Spleen (tissue), 7 donors: ENCODE measurements around the gene CDK13.

Experiments
- CTCF ChIP-seq, 11 experiments: fragments of 200-600 bp in 7 of 11; fragments of 450-650 bp in 4 of 11; sonication (generic) in 4 of 11; IDR thresholded peaks in 8 of 11; conservative IDR thresholded peaks in 3 of 11; 1 replicate in 7 of 11; 2 replicates in 4 of 11; pipeline versions ENCODE4 v1.4.0 to v1.8.0; 2016 to 2021; ENCODE audit warnings: antibody characterized with exemption in 11 of 11, inconsistent platforms in 4 of 11, mild to moderate bottlenecking in 1 of 11
- POLR2A ChIP-seq, 3 donors: fragments of 450-650 bp; IDR thresholded peaks; one replicate each; pipeline ENCODE4 v1.5.1; 2017; ENCODE audit warnings: antibody characterized with exemption in 3 of 3, mild to moderate bottlenecking in 1 of 3
- donor health status: DM: no; HTN: no; CAD: no; lungs with moderate emphysema.
- donor health status: DM: no; HTN: no; CAD: no.
- donor health status: DM: no; HTN: no; CAD: no.

DNA sequence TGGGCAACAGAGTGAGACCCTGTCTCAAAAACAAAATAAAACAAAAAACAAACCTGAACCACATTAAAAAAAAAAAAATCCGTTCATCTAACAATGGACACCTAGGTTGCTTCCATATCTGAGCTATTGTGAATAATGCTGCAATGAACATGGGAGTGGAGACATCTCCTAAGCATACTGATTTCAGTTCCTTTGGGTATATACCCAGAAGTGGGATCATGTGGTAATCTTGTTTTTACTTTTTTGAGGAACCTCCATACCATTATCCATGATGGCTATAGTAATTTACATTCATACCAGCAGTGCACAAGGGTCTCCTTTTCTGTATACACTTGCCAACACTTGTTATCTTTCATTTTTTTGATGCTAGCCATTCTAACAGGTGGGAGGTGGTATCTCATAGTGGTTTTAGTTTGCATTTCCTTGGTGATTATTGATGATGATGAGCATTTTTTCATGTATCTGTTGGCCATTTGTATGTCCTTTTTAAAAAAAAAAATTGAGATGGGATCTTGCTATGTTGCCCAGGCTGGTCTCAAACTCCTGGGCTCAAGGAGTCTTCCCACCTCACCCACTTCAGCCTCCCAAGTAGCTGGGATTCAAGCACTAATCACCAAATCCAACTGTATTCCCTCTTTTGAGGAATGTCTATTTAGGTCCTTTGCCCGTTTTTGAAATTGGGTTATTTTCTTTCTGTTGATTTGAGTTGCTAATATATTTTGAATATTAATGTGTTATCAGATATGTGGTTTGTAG is 17.5 kb downstream of the CDK13 start:
- no peak for TF ChIP-seq CTCF (IDR thresholded peaks at IDR 0.05 in 8 of 11, conservative IDR thresholded peaks at IDR 0.05 in 3 of 11)
- TF ChIP-seq POLR2A (IDR thresholded peaks at IDR 0.05) = no peak
